ENCODE data around the gene LINGO3. TPM values are rescaled to one million over a fixed set of nuclear protein-coding genes. Genes with fewer than 3 reads are reported as not detected.

LINGO3 gene
- total and polyA plus RNA-seq, 2 donors (not counting 3 experiments of a cell fraction or from before 2014, with no cell fraction given): not detected

- no peaks in the 10 kb centered on the region for H4K20me1 ChIP-seq (replicated peaks; ENCODE audit: control insufficient read depth, extremely low read depth, insufficient read depth, low read length)
- no peaks in the 10 kb centered on the region for H3K79me2 ChIP-seq (ENCODE audit: control insufficient read depth, insufficient read depth, low read length)
- TF ChIP-seq POLR2AphosphoS5 (IDR thresholded peaks at IDR 0.05; ENCODE audit: insufficient read depth, low read depth, low read length) (no peak), GATA2 (IDR thresholded peaks at IDR 0.05; ENCODE audit: insufficient read depth, insufficient read length, low read depth, low read length) (no peak), MAX (IDR thresholded peaks at IDR 0.05; ENCODE audit: insufficient read depth, insufficient read length) (no peak), MYC (IDR thresholded peaks at IDR 0.05; ENCODE audit: low read depth, low read length) (no peak), POLR2A (IDR thresholded peaks at IDR 0.05; ENCODE audit: low read depth, low read length) (no peak), FOS (IDR thresholded peaks at IDR 0.05; ENCODE audit: borderline replicate concordance, insufficient read depth, low read length) (no peak), JUN (IDR thresholded peaks at IDR 0.05; ENCODE audit: borderline replicate concordance, insufficient read depth, insufficient read length, low read depth) (no peak), EZH2 (IDR thresholded peaks at IDR 0.05; ENCODE audit: borderline replicate concordance, low read depth, low read length, severe bottlenecking) (no peak)
- TF ChIP-seq, protein P1, sequence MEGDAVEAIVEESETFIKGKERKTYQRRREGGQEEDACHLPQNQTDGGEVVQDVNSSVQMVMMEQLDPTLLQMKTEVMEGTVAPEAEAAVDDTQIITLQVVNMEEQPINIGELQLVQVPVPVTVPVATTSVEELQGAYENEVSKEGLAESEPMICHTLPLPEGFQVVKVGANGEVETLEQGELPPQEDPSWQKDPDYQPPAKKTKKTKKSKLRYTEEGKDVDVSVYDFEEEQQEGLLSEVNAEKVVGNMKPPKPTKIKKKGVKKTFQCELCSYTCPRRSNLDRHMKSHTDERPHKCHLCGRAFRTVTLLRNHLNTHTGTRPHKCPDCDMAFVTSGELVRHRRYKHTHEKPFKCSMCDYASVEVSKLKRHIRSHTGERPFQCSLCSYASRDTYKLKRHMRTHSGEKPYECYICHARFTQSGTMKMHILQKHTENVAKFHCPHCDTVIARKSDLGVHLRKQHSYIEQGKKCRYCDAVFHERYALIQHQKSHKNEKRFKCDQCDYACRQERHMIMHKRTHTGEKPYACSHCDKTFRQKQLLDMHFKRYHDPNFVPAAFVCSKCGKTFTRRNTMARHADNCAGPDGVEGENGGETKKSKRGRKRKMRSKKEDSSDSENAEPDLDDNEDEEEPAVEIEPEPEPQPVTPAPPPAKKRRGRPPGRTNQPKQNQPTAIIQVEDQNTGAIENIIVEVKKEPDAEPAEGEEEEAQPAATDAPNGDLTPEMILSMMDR (IDR thresholded peaks at IDR 0.05; ENCODE audit: extremely low read depth in 1 of 2, insufficient read depth in 1 of 2, low read depth in 1 of 2, low read length in 2 of 2): no peak
- no peak overlapping the region for H3K4me2 ChIP-seq (ENCODE audit: insufficient read depth, low read length)
- H3K27me3 ChIP-seq (ENCODE audit: control insufficient read depth in 2 of 2, insufficient read depth in 2 of 2, low read length in 2 of 2): no peaks in the 10 kb centered on the region
- ChIA-PET CTCF (no interaction called here), POLR2A (no interaction called here)
- no peak overlapping the region for H3K27ac ChIP-seq (ENCODE audit: insufficient read depth, low read depth, low read length)
- no peaks in the 10 kb centered on the region for H3K4me1 ChIP-seq (ENCODE audit: control insufficient read depth, extremely low read depth, insufficient read depth, low read length)
- peaks cover 0 to 17% of the 10 kb centered on the region in 2 experiments for H3K36me3 ChIP-seq (ENCODE audit: control insufficient read depth in 2 of 2, extremely low read depth in 1 of 2, insufficient read depth in 2 of 2, low read length in 2 of 2)
- DNase-seq (ENCODE audit: low read depth, low spot score) (no peak), FAIRE-seq (no peak)
- intact Hi-C loops (cut with micrococcal nuclease) (no loop called here), dilution Hi-C loops (cut with MboI; ENCODE audit: extremely low pct_ligation_motif_present, low sequenced_read_pairs) (no loop called here)
- no peaks in the 10 kb centered on the region for H3K9me1 ChIP-seq (replicated peaks; ENCODE audit: control insufficient read depth, extremely low read depth, insufficient read depth, low read length)
- no peak overlapping the region for H3K9ac ChIP-seq (replicated peaks; ENCODE audit: extremely low read depth, insufficient read depth, low read length)
- H2AFZ ChIP-seq (ENCODE audit: low read depth, low read length): no peak overlapping the region
- no peaks in the 10 kb centered on the region for H3K9me3 ChIP-seq (replicated peaks; ENCODE audit: control insufficient read depth, insufficient read depth, low read length)
- H3K4me3 ChIP-seq (replicated peaks in 1 of 3; ENCODE audit: insufficient read depth in 1 of 3, low read depth in 1 of 3, low read length in 3 of 3): no peak overlapping the region
- BruUV-seq (replicated peaks): no TSS peak
These were observed 44.2 kb upstream of the LINGO3 start for GRCh38 chr19:2352121-2352520.

Data from endothelial cell of umbilical vein (primary cell).